ENCODE measurements around the gene NXPH3. TPM values are rescaled to one million over a fixed set of nuclear protein-coding genes. Genes with fewer than 3 reads are reported as not detected.

NXPH3 gene
- total and polyA plus RNA-seq, 2 donors (not counting 3 experiments of a cell fraction or from before 2014, with no cell fraction given): 1.7 to 2.0 TPM

GRCh38 chr17:49582055-49582722, 6.5 kb downstream of the NXPH3 start:
- dilution Hi-C loops (cut with MboI; ENCODE audit: extremely low pct_ligation_motif_present, low sequenced_read_pairs) (no loop called here), intact Hi-C loops (cut with micrococcal nuclease) (no loop called here)
- H3K27me3 ChIP-seq (ENCODE audit: control insufficient read depth in 2 of 2, insufficient read depth in 2 of 2, low read length in 2 of 2): no peaks in the 10 kb centered on the region
- H3K4me3 ChIP-seq (replicated peaks in 1 of 3; ENCODE audit: insufficient read depth in 1 of 3, low read depth in 1 of 3, low read length in 3 of 3): no peak overlapping the region
- no peak for FAIRE-seq
- H4K20me1 ChIP-seq (replicated peaks; ENCODE audit: control insufficient read depth, extremely low read depth, insufficient read depth, low read length): no peaks in the 10 kb centered on the region
- no peaks in the 10 kb centered on the region for H3K36me3 ChIP-seq (ENCODE audit: control insufficient read depth in 2 of 2, extremely low read depth in 1 of 2, insufficient read depth in 2 of 2, low read length in 2 of 2)
- no TSS peak for BruUV-seq (replicated peaks)
- POLR2A ChIA-PET: no interaction called here
- no peak overlapping the region for H3K4me2 ChIP-seq (ENCODE audit: insufficient read depth, low read length)
- no peaks in the 10 kb centered on the region for H3K79me2 ChIP-seq (ENCODE audit: control insufficient read depth, insufficient read depth, low read length)
- no peaks in the 10 kb centered on the region for H3K9me3 ChIP-seq (replicated peaks; ENCODE audit: control insufficient read depth, insufficient read depth, low read length)
- no peak overlapping the region for H3K9ac ChIP-seq (replicated peaks; ENCODE audit: extremely low read depth, insufficient read depth, low read length)
- DNase-seq (ENCODE audit: low read depth, low spot score): no peak
- CTCF ChIA-PET: interaction anchor here (0.7 to 2.8 kb wide), 6 partner anchors 12 to 371 kb away, joined by 3 to 10 read pairs (median 3); no protein-coding TSS in a partner anchor
- no peaks in the 10 kb centered on the region for H3K9me1 ChIP-seq (replicated peaks; ENCODE audit: control insufficient read depth, extremely low read depth, insufficient read depth, low read length)
- peaks cover 6% of the 10 kb centered on the region for H3K4me1 ChIP-seq (ENCODE audit: control insufficient read depth, extremely low read depth, insufficient read depth, low read length)
- TF ChIP-seq EZH2 (IDR thresholded peaks at IDR 0.05; ENCODE audit: borderline replicate concordance, low read depth, low read length, severe bottlenecking): no peak
- TF ChIP-seq GATA2 (IDR thresholded peaks at IDR 0.05; ENCODE audit: insufficient read depth, insufficient read length, low read depth, low read length): no peak
- TF ChIP-seq FOS (IDR thresholded peaks at IDR 0.05; ENCODE audit: borderline replicate concordance, insufficient read depth, low read length): no peak
- TF ChIP-seq POLR2A (IDR thresholded peaks at IDR 0.05; ENCODE audit: low read depth, low read length): no peak
- H3K27ac ChIP-seq (ENCODE audit: insufficient read depth, low read depth, low read length): no peak overlapping the region
- H2AFZ ChIP-seq (ENCODE audit: low read depth, low read length): no peak overlapping the region

- H3K4me2 ChIP-seq (ENCODE audit: insufficient read depth, low read length): peak overlapping the region; percentile 8
- intact Hi-C loops (cut with micrococcal nuclease) (no loop called here), dilution Hi-C loops (cut with MboI; ENCODE audit: extremely low pct_ligation_motif_present, low sequenced_read_pairs) (no loop called here)
- H3K9me1 ChIP-seq (replicated peaks; ENCODE audit: control insufficient read depth, extremely low read depth, insufficient read depth, low read length): no peaks in the 10 kb centered on the region
- H3K4me1 ChIP-seq (ENCODE audit: control insufficient read depth, extremely low read depth, insufficient read depth, low read length): peaks cover 6% of the 10 kb centered on the region
- H3K4me3 ChIP-seq (replicated peaks in 1 of 3; ENCODE audit: insufficient read depth in 1 of 3, low read depth in 1 of 3, low read length in 3 of 3): no peak overlapping the region
- TF ChIP-seq MYC (IDR thresholded peaks at IDR 0.05; ENCODE audit: low read depth, low read length): no peak
- no peak for TF ChIP-seq GATA2 (IDR thresholded peaks at IDR 0.05; ENCODE audit: insufficient read depth, insufficient read length, low read depth, low read length)
- no peak for TF ChIP-seq POLR2A (IDR thresholded peaks at IDR 0.05; ENCODE audit: low read depth, low read length)
- TF ChIP-seq EZH2 (IDR thresholded peaks at IDR 0.05; ENCODE audit: borderline replicate concordance, low read depth, low read length, severe bottlenecking): no peak
- TF ChIP-seq, protein P1, sequence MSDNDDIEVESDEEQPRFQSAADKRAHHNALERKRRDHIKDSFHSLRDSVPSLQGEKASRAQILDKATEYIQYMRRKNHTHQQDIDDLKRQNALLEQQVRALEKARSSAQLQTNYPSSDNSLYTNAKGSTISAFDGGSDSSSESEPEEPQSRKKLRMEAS (IDR thresholded peaks at IDR 0.05; ENCODE audit: insufficient read depth, insufficient read length): no peak
- no peak for TF ChIP-seq FOS (IDR thresholded peaks at IDR 0.05; ENCODE audit: borderline replicate concordance, insufficient read depth, low read length)
- no peak for TF ChIP-seq POLR2AphosphoS5 (IDR thresholded peaks at IDR 0.05; ENCODE audit: insufficient read depth, low read depth, low read length)
- TF ChIP-seq CTCF (IDR thresholded peaks at IDR 0.05; ENCODE audit: extremely low read depth in 1 of 2, insufficient read depth in 1 of 2, low read depth in 1 of 2, low read length in 2 of 2): no peak
- no peak for TF ChIP-seq JUN (IDR thresholded peaks at IDR 0.05; ENCODE audit: borderline replicate concordance, insufficient read depth, insufficient read length, low read depth)
- H3K9ac ChIP-seq (replicated peaks; ENCODE audit: extremely low read depth, insufficient read depth, low read length): no peak overlapping the region
- no TSS peak for BruUV-seq (replicated peaks)
- POLR2A ChIA-PET: no interaction called here
- CTCF ChIA-PET: interaction anchor here (0.7 to 2.8 kb wide), 6 partner anchors 13 to 370 kb away, joined by 3 to 10 read pairs (median 3); no protein-coding TSS in a partner anchor
- no peak for DNase-seq (ENCODE audit: low read depth, low spot score)
- H3K79me2 ChIP-seq (ENCODE audit: control insufficient read depth, insufficient read depth, low read length): no peaks in the 10 kb centered on the region
- H3K27ac ChIP-seq (ENCODE audit: insufficient read depth, low read depth, low read length): no peak overlapping the region
- no peaks in the 10 kb centered on the region for H4K20me1 ChIP-seq (replicated peaks; ENCODE audit: control insufficient read depth, extremely low read depth, insufficient read depth, low read length)
- H2AFZ ChIP-seq (ENCODE audit: low read depth, low read length): no peak overlapping the region
- no peak for FAIRE-seq
- no peaks in the 10 kb centered on the region for H3K36me3 ChIP-seq (ENCODE audit: control insufficient read depth in 2 of 2, extremely low read depth in 1 of 2, insufficient read depth in 2 of 2, low read length in 2 of 2)
- H3K27me3 ChIP-seq (ENCODE audit: control insufficient read depth in 2 of 2, insufficient read depth in 2 of 2, low read length in 2 of 2): no peaks in the 10 kb centered on the region
- no peaks in the 10 kb centered on the region for H3K9me3 ChIP-seq (replicated peaks; ENCODE audit: control insufficient read depth, insufficient read depth, low read length)
Measured at GRCh38 chr17:49582789-49583188, 7.1 kb downstream of the NXPH3 start.

Measured in endothelial cell of umbilical vein (primary cell).